Activated CD8-positive, alpha-beta memory T cell treated with anti-CD3 and anti-CD28 coated beads for 36 hours (primary cell): ENCODE measurements around the gene ARHGAP4. TPM values are rescaled to one million over a fixed set of nuclear protein-coding genes. Genes with fewer than 3 reads are reported as not detected.

ENCODE experiments used
- CTCF ChIA-PET: fragments of 350-600 bp; sonication (Branson Sonifier 250); formaldehyde crosslinking; loops from one replicate; lab custom pipeline; 2021; ENCODE audit warnings: antibody characterized with exemption; lab: Charles Lee
- POLR2A ChIA-PET: fragments of 350-600 bp; sonication (Branson Sonifier 250); formaldehyde crosslinking; loops from one replicate; lab custom pipeline; 2021; ENCODE audit warnings: antibody characterized with exemption; lab: Charles Lee
- total RNA-seq, 2 experiments: library from RNA; stranded (reverse); gene quantifications; one replicate each; pipeline ENCODE4 v1.2.3, GENCODE V29; 2021

The ARHGAP4 gene
- total RNA-seq, 2 experiments from 2014 or later, result 112 to 113 TPM

- ChIA-PET POLR2A (interaction anchor here (0.9 to 1.3 kb wide), 2 partner anchors 9 to 28 kb away, joined by 3 read pairs; no protein-coding TSS in a partner anchor), CTCF (interaction anchor here (1.0 to 2.0 kb wide), 5 partner anchors 13 to 188 kb away, joined by 4 to 10 read pairs (median 6); partner anchors contain the start of gene PLXNB3)
These were observed 26.4 kb upstream of the ARHGAP4 start for GRCh38 chrX:153952373-153953026.

GRCh38 chrX:153951683-153952372, 25.8 kb upstream of the ARHGAP4 start:
- ChIA-PET POLR2A (interaction anchor here (0.9 to 1.3 kb wide), 2 partner anchors 10 to 27 kb away, joined by 3 read pairs; no protein-coding TSS in a partner anchor), CTCF (interaction anchor here (1.0 to 2.0 kb wide), 4 partner anchors 14 to 27 kb away, joined by 6 to 10 read pairs (median 6); no protein-coding TSS in a partner anchor)

GRCh38 chrX:153950127-153950526, 24.1 kb upstream of the ARHGAP4 start:
- CTCF ChIA-PET, result no interaction called here
- POLR2A ChIA-PET, result no interaction called here

GRCh38 chrX:153948847-153949805, 23.1 kb upstream of the ARHGAP4 start:
- ChIA-PET POLR2A (no interaction called here), CTCF (interaction anchor here (1.6 to 4.8 kb wide), 4 partner anchors 18 to 186 kb away, joined by 5 to 58 read pairs (median 6); partner anchors contain the start of gene ARHGAP4)

GRCh38 chrX:153948002-153948466, 22.0 kb upstream of the ARHGAP4 start:
- CTCF ChIA-PET, result interaction anchor here (1.1 to 4.8 kb wide), 6 partner anchors 15 to 185 kb away, joined by 3 to 58 read pairs (median 5); partner anchors contain the start of gene ARHGAP4
- POLR2A ChIA-PET, result no interaction called here

- POLR2A ChIA-PET, result interaction anchor here (0.6 to 1.0 kb wide), 3 partner anchors 9 to 67 kb away, joined by 3 to 9 read pairs (median 4); no protein-coding TSS in a partner anchor
- CTCF ChIA-PET, result interaction anchor here (0.8 to 4.8 kb wide), 10 partner anchors 9 to 184 kb away, joined by 3 to 58 read pairs (median 4); partner anchors contain the start of genes ARHGAP4, HCFC1, PLXNB3 and TMEM187
These were observed 21.1 kb upstream of the ARHGAP4 start for GRCh38 chrX:153947009-153947769.

GRCh38 chrX:153945956-153946943, 20.2 kb upstream of the ARHGAP4 start:
- ChIA-PET CTCF (interaction anchor here (0.7 to 4.8 kb wide), 10 partner anchors 8 to 191 kb away, joined by 3 to 58 read pairs (median 5); partner anchors contain the start of genes ARHGAP4, HCFC1, PLXNB3 and TMEM187), POLR2A (no interaction called here)

GRCh38 chrX:153944800-153945150, 18.7 kb upstream of the ARHGAP4 start:
- ChIA-PET CTCF (interaction anchor here (0.6 to 1.9 kb wide), 3 partner anchors 20 to 277 kb away, joined by 3 to 4 read pairs (median 3); no protein-coding TSS in a partner anchor), POLR2A (interaction anchor here (0.6 to 0.7 kb wide), 4 partner anchors 18 to 27 kb away, joined by 3 to 5 read pairs (median 4); partner anchors contain the start of gene HCFC1)

- ChIA-PET POLR2A (interaction anchor here (0.6 kb wide), 1 partner anchor 22 kb away, joined by 3 read pairs; no protein-coding TSS in a partner anchor), CTCF (interaction anchor here (1.2 to 1.9 kb wide), 2 partner anchors 20 to 277 kb away, joined by 3 to 4 read pairs; no protein-coding TSS in a partner anchor)
These were observed 18.2 kb upstream of the ARHGAP4 start, which contains the start of gene RENBP for GRCh38 chrX:153944140-153944799. Gene RENBP, minus strand, starts transcription at chrX:153944643. Its CDS starts 33 bp downstream, at chrX:153944610.

- ChIA-PET POLR2A (no interaction called here), CTCF (interaction anchor here (0.8 kb wide), 1 partner anchor 29 kb away, joined by 3 read pairs; no protein-coding TSS in a partner anchor)
These were observed 15.5 kb upstream of the ARHGAP4 start for GRCh38 chrX:153941336-153942252.

GRCh38 chrX:153939573-153939972, 13.5 kb upstream of the ARHGAP4 start:
- ChIA-PET POLR2A (interaction anchor here (0.7 kb wide), 1 partner anchor 178 kb away, joined by 4 read pairs; no protein-coding TSS in a partner anchor), CTCF (interaction anchor here (0.6 kb wide), 1 partner anchor 160 kb away, joined by 3 read pairs; no protein-coding TSS in a partner anchor)

GRCh38 chrX:153938226-153938786, 12.2 kb upstream of the ARHGAP4 start:
- ChIA-PET CTCF (interaction anchor here (0.7 to 1.1 kb wide), 4 partner anchors 9 to 31 kb away, joined by 3 to 4 read pairs (median 3); no protein-coding TSS in a partner anchor), POLR2A (interaction anchor here (0.7 to 1.0 kb wide), 2 partner anchors 9 to 10 kb away, joined by 3 to 6 read pairs; no protein-coding TSS in a partner anchor)

GRCh38 chrX:153937056-153937455, 11.0 kb upstream of the ARHGAP4 start:
- CTCF ChIA-PET, result interaction anchor here (0.6 to 2.2 kb wide), 3 partner anchors 10 to 73 kb away, joined by 3 to 6 read pairs (median 4); no protein-coding TSS in a partner anchor
- POLR2A ChIA-PET, result no interaction called here
